Measurements from ENCODE around the gene COL28A1.
"Not testable (repeated sequence)": the region's sequence is repeated elsewhere in the genome, so short reads cannot be mapped to it uniquely, and the experiment has no call there.

COL28A1 gene

GRCh38 chr7:7516156-7516555, 19.5 kb downstream of the COL28A1 start:
- DNase-seq, result no peak

- DNase-seq, result no peak
Measured at GRCh38 chr7:7512861-7513597, 22.6 kb downstream of the COL28A1 start.

- no peak for DNase-seq
Measured at GRCh38 chr7:7510794-7511193, 24.9 kb downstream of the COL28A1 start.

- DNase-seq, result no peak
Measured at GRCh38 chr7:7505915-7506314, 29.8 kb downstream of the COL28A1 start.

DNA sequence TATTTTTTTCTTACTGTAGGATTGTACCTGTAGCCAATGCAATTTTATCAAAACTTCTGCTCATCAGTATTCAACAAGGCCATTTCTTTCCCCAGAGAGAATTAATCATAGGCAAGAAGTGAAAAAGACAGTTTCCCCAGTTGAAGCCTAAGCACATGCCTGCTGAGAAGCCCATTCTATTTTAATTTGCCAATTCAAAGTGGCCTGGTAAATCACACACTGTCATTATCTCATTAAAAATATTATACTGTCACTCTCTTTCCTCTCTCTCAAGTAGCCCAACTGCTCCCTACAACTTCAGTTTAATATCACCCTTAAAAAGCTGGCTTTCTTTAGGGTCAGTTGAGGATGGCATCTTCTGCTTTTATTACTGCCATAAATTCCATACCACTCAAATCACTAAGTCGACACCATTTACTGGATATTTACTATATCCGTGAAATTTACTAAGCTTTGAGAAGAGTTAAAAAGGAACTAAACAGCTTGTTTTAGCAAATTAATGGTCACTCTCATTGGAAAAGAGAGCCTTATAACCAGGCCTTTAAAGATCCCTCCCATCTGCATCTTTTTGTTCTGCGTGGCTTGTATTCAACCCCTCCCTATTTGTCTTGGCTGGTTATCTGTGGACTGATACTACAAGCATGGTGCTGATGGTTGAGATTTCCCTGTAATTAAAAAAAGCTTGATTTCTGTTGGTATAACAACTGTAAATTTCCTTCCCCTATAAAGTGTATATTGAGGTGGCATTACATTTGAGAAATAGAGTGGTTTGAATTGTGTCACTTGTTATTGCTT, 30.6 kb downstream of the COL28A1 start:
- DNase-seq, result no peak

GRCh38 chr7:7499892-7500291, 35.8 kb downstream of the COL28A1 start:
- DNase-seq, result no peak

DNA sequence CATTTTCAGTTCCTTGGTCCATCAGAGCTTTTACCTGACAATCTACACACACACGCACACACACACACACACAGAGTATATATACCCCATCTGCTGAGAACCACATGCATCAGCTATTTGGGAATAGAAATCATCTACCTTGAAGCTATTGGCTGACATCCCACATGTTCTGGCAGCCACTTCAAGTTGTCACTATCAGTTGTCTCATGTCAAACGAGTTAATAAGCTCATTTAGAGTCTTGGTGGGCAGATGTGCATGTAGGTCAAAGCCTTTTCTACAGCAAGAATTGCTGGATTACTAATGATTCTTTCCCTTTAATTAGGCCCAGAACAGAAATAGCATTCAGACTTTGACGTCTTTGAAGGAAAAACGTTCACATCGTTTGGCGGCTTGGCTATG, 36.8 kb downstream of the COL28A1 start:
- DNase-seq, result no peak

GRCh38 chr7:7496311-7496710, 39.4 kb downstream of the COL28A1 start:
- no peak for DNase-seq

DNA sequence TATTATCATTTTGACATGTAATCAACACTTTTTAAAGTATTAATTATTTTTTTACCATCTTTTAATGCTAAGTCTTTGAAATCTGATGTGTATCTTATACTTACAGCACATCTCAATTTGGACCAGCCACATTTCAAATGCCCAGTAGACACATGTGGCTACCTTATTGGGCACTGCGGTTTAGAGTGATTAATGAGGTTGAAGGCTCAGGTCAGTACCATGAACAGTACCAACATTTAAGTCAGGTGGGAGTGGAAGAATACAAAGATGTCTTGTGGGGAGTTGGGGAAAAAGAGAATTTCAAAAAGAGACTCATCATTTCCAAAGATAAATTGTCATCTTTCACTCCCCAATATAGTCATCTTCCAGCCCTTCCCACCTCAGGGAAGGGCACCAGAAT, 40.5 kb downstream of the COL28A1 start:
- DNase-seq, result no peak

DNA sequence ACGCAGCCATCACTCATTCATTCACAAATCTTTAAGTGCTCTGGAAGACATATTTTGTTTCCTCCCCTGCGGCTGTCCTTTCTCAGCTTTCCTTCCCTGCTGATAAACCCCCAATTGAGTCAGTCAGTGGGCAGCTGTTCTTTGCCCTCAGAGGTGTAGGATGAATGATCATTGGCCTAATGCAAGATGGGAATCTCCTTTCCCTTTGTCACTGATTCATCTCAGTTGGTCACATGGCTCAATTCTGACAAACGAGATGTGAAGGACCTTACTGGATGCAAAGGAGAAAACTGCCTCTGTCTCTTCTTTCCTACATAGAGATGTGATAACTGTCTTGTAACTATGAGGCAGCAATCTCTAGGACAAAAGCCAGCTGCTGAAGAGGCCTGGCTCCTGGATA, 44.6 kb downstream of the COL28A1 start:
- DNase-seq, result no peak

- DNase-seq, result no peak
Measured at GRCh38 chr7:7490003-7490402, 45.7 kb downstream of the COL28A1 start.

GRCh38 chr7:7489546-7489945, 46.1 kb downstream of the COL28A1 start:
- no peak for DNase-seq

DNA sequence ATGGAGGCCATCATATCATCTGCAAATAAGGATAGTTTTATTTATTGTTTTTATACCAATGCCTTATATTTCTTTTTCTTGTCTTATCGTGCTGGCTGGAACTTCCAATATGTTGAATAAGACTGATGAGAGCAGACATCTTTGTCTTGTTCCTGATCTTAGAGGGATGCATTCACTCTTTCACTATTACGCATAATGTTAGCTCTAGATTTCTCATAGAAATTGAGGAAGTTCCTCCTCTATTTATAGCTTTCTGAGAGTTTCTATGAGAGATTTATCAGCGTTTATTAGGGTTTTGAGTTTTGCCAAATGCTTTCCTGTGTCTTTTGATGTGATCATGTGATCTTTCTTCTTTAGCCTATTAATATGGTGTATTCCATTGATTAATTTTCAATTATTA, 49.3 kb downstream of the COL28A1 start:
- DNase-seq, result no peak

- DNase-seq, result no peak
Measured at GRCh38 chr7:7484072-7484471, 51.6 kb downstream of the COL28A1 start.

DNA sequence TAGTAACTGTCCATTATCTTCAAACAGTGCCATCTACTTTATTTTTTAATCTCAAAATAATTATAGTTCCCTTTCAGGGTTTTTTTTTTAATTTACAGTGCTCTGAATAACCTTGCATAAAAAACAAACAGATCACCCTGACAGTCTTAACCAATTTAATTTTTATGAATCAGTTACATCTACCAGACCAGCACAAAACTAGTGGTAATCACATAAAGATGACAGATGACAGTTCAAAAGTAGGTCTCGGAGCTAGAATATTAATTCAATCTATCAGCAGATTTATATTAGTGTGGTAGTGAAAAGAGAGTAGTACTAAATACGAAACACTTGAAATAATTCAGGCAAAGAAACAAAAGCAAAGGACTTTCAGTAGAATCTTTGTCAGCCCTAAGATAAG, 53.9 kb downstream of the COL28A1 start:
- no peak for DNase-seq

DNA sequence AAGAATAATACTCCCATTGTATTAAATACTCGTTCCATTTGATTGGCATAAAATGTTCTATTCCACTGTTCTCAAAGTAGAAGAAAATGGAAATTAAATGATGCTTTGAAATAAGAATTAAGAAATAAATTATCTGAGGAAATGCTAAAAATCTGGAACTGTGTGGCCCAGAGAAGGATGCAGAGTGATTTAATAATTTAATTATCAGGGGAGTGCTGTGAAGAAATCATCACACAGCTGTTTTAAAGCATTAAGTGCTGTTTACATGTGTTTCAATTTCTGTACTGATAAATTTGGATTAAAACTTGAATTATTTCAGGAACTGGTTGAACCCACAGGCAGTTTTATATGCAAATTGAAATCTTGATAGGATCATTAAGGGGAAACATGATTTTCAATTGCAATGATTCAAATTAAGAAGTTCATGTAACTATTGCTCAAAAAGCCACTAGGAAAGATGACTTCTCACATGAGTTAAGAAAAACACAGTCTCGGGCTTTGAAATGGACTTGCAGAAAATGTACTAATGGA, 56.3 kb downstream of the COL28A1 start:
- DNase-seq, result no peak

GRCh38 chr7:7478569-7478968, 57.1 kb downstream of the COL28A1 start:
- DNase-seq, result no peak

DNA sequence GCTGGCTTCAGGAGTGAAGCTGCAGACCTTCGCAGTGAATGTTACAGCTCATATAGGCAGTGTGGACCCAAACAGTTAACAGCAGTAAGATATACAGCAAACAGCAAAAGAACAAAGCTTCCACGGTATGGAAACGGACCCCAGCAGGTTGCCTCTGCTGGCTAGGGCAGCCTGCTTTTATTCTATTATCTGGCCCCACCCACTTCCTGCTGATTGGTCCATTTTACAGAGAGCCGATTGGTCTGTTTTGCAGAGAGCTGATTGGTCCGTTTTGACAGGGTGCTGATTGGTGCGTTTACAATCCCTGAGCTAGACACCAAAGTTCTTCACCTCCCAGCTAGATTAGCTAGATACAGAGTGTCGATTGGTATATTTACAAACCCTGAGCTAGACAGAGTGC, 58.0 kb downstream of the COL28A1 start:
- not testable (repeated sequence) for DNase-seq

DNA sequence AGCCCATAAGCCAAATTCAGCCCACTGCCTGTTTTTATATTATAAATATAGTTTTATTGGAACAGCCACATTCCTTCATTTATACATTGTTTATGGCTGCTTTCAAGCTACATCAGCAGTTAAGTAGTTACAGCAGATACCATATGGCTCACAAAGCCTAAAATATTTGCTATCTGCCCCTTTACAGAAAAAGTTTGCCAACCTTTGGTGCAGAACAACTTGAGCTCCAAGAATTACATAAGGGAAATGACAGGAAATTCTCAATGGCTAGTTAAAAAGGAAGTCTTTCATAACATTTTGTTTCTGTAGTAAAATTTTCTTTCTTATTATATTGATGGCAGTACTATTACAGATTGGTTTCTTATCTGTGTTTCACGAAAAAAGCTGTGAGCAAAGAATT, 59.3 kb downstream of the COL28A1 start:
- no peak for DNase-seq

DNA sequence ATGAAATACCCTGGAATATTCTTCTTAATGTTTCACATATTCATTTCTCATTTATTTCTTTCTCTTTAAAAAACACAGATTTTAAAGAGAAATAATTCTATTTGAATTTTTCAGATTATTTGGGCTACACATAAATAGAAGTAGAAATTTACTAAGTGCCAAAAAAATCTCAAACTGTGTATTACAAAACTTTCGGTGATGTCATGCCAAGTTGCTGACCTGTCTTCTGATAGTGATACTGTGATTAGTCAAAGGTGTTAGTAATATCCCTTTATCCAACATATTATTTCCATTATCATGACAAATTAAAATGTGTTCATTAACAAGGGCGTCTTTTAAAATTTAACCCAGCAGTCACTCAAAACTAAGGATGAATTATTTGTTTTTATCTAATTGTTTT, 60.1 kb downstream of the COL28A1 start:
- DNase-seq, result no peak

- no peak for DNase-seq
Measured at GRCh38 chr7:7474436-7474835, 61.2 kb downstream of the COL28A1 start.

GRCh38 chr7:7464991-7465765, 70.5 kb downstream of the COL28A1 start:
- not testable (repeated sequence) for DNase-seq

GRCh38 chr7:7454000-7454399, 81.7 kb downstream of the COL28A1 start:
- DNase-seq, result no peak
